Measurements from ENCODE around the gene PDE4D.

The PDE4D gene

GRCh38 chr5:59119480-59119879, 774.0 kb downstream of the PDE4D start:
- Histone ChIP-seq H3K27ac (no peak overlapping the region), H3K4me2 (no peak overlapping the region), H3K4me1 (peaks cover 21% of the 10 kb centered on the region), H3K9me3 (no peaks in the 10 kb centered on the region), H3K27me3 (no peaks in the 10 kb centered on the region), H3K4me3 (no peak overlapping the region), H3K36me3 (no peaks in the 10 kb centered on the region), H3K9ac (no peak overlapping the region), H4K20me1 (no peaks in the 10 kb centered on the region)
- no peak for TF ChIP-seq Cebpa-rat (IDR thresholded peaks at IDR 0.05)

- no peak overlapping the region for H3K4me3 ChIP-seq
- no peaks in the 10 kb centered on the region for H3K36me3 ChIP-seq
- TF ChIP-seq Cebpa-rat (IDR thresholded peaks at IDR 0.05) = no peak
- H3K4me1 ChIP-seq = peaks cover 12% of the 10 kb centered on the region; the same call in 1 of the 2 replicates
- H3K9ac ChIP-seq = no peak overlapping the region
- H3K4me2 ChIP-seq = no peak overlapping the region
- H3K27me3 ChIP-seq = no peaks in the 10 kb centered on the region
- no peaks in the 10 kb centered on the region for H3K9me3 ChIP-seq
- H3K27ac ChIP-seq = no peak overlapping the region
- H4K20me1 ChIP-seq = no peaks in the 10 kb centered on the region
Observed at GRCh38 chr5:59117320-59117719, 776.2 kb downstream of the PDE4D start.

GRCh38 chr5:59116231-59116865, 777.2 kb downstream of the PDE4D start:
- H3K27ac ChIP-seq = no peak overlapping the region
- H3K9ac ChIP-seq = no peak overlapping the region
- H3K27me3 ChIP-seq = no peaks in the 10 kb centered on the region
- no peaks in the 10 kb centered on the region for H3K9me3 ChIP-seq
- no peaks in the 10 kb centered on the region for H4K20me1 ChIP-seq
- no peak overlapping the region for H3K4me2 ChIP-seq
- no peak overlapping the region for H3K4me3 ChIP-seq
- no peak for TF ChIP-seq Cebpa-rat (IDR thresholded peaks at IDR 0.05)
- H3K4me1 ChIP-seq = peaks cover 22% of the 10 kb centered on the region
- H3K36me3 ChIP-seq = no peaks in the 10 kb centered on the region

GRCh38 chr5:59115345-59115744, 778.2 kb downstream of the PDE4D start:
- Histone ChIP-seq H4K20me1 (no peaks in the 10 kb centered on the region), H3K4me1 (peaks cover 27% of the 10 kb centered on the region), H3K9ac (no peak overlapping the region), H3K4me2 (no peak overlapping the region), H3K9me3 (no peaks in the 10 kb centered on the region), H3K27me3 (no peaks in the 10 kb centered on the region), H3K36me3 (no peaks in the 10 kb centered on the region), H3K4me3 (no peak overlapping the region), H3K27ac (no peak overlapping the region)
- TF ChIP-seq Cebpa-rat (IDR thresholded peaks at IDR 0.05) = no peak

GRCh38 chr5:59109383-59109782, 784.1 kb downstream of the PDE4D start:
- no peak overlapping the region for H3K27ac ChIP-seq
- no peak overlapping the region for H3K4me3 ChIP-seq
- no peaks in the 10 kb centered on the region for H3K27me3 ChIP-seq
- no peak overlapping the region for H3K4me2 ChIP-seq
- H3K36me3 ChIP-seq = no peaks in the 10 kb centered on the region
- peaks cover 22% of the 10 kb centered on the region for H3K4me1 ChIP-seq
- no peaks in the 10 kb centered on the region for H4K20me1 ChIP-seq
- no peak overlapping the region for H3K9ac ChIP-seq
- H3K9me3 ChIP-seq = no peaks in the 10 kb centered on the region
- no peak for TF ChIP-seq Cebpa-rat (IDR thresholded peaks at IDR 0.05)

- TF ChIP-seq Cebpa-rat (IDR thresholded peaks at IDR 0.05) = no peak
- Histone ChIP-seq H3K36me3 (no peaks in the 10 kb centered on the region), H3K4me1 (peaks cover 19% of the 10 kb centered on the region), H3K4me2 (no peak overlapping the region), H3K27ac (no peak overlapping the region), H3K27me3 (no peaks in the 10 kb centered on the region), H3K9me3 (no peaks in the 10 kb centered on the region), H4K20me1 (no peaks in the 10 kb centered on the region), H3K4me3 (no peak overlapping the region), H3K9ac (no peak overlapping the region)
Observed at GRCh38 chr5:59107692-59108091, 785.8 kb downstream of the PDE4D start.

- Histone ChIP-seq H3K36me3 (no peaks in the 10 kb centered on the region), H3K27ac (no peak overlapping the region), H4K20me1 (no peaks in the 10 kb centered on the region), H3K4me2 (no peak overlapping the region), H3K9ac (no peak overlapping the region), H3K4me3 (no peak overlapping the region), H3K4me1 (no peaks in the 10 kb centered on the region), H3K27me3 (no peaks in the 10 kb centered on the region), H3K9me3 (no peaks in the 10 kb centered on the region)
- no peak for TF ChIP-seq Cebpa-rat (IDR thresholded peaks at IDR 0.05)
Observed at GRCh38 chr5:59104400-59105127, 789.0 kb downstream of the PDE4D start.

- no peaks in the 10 kb centered on the region for H3K4me1 ChIP-seq
- H3K27ac ChIP-seq = no peak overlapping the region
- no peak overlapping the region for H3K4me2 ChIP-seq
- H3K9me3 ChIP-seq = no peaks in the 10 kb centered on the region
- no peak overlapping the region for H3K9ac ChIP-seq
- H3K27me3 ChIP-seq = no peaks in the 10 kb centered on the region
- H3K4me3 ChIP-seq = no peak overlapping the region
- H3K36me3 ChIP-seq = no peaks in the 10 kb centered on the region
- no peaks in the 10 kb centered on the region for H4K20me1 ChIP-seq
- TF ChIP-seq Cebpa-rat (IDR thresholded peaks at IDR 0.05) = no peak
Observed at GRCh38 chr5:59103303-59103702, 790.2 kb downstream of the PDE4D start.

GRCh38 chr5:59102437-59102836, 791.1 kb downstream of the PDE4D start:
- no peak for TF ChIP-seq Cebpa-rat (IDR thresholded peaks at IDR 0.05)
- Histone ChIP-seq H3K36me3 (no peaks in the 10 kb centered on the region), H3K4me3 (no peak overlapping the region), H3K4me2 (no peak overlapping the region), H3K9ac (no peak overlapping the region), H4K20me1 (no peaks in the 10 kb centered on the region), H3K27ac (no peak overlapping the region), H3K27me3 (no peaks in the 10 kb centered on the region), H3K4me1 (no peaks in the 10 kb centered on the region), H3K9me3 (no peaks in the 10 kb centered on the region)

- TF ChIP-seq Cebpa-rat (IDR thresholded peaks at IDR 0.05) = no peak
- H3K9ac ChIP-seq = no peak overlapping the region
- H3K27ac ChIP-seq = no peak overlapping the region
- H4K20me1 ChIP-seq = no peaks in the 10 kb centered on the region
- H3K27me3 ChIP-seq = no peaks in the 10 kb centered on the region
- no peaks in the 10 kb centered on the region for H3K9me3 ChIP-seq
- no peaks in the 10 kb centered on the region for H3K4me1 ChIP-seq
- H3K4me2 ChIP-seq = no peak overlapping the region
- H3K4me3 ChIP-seq = no peak overlapping the region
- H3K36me3 ChIP-seq = no peaks in the 10 kb centered on the region
Observed at GRCh38 chr5:59100875-59101274, 792.7 kb downstream of the PDE4D start.
